Caco-2 (cell line): Measurements from ENCODE around the gene ZNF619. TPM values are rescaled to one million over a fixed set of nuclear protein-coding genes. Genes with fewer than 3 reads are reported as not detected.
"Not testable (repeated sequence)": the region's sequence is repeated elsewhere in the genome, so short reads cannot be mapped to it uniquely, and the experiment has no call there.

ENCODE experiments used
- BruUV-seq: library from RNA; stranded (reverse); fragments of 400-500 nt; replicated peaks from 2 replicates; lab custom pipeline; 2021; lab: Mats Ljungman, UMichigan
- CTCF ChIA-PET: fragments of 300-600 bp; sonication (Branson Sonifier 250); formaldehyde crosslinking; loops from one replicate; lab custom pipeline; 2022; ENCODE audit warnings: antibody characterized with exemption; lab: Charles Lee
- POLR2A ChIA-PET: fragments of 300-600 bp; sonication (Branson Sonifier 250); formaldehyde crosslinking; loops from one replicate; lab custom pipeline; 2022; ENCODE audit warnings: antibody characterized with exemption; lab: Charles Lee
- DNase-seq, 2 experiments: peaks; one replicate each; pipeline versions ENCODE4 v3.0.0 to v3.0.0-alpha.2; 2020 to 2022
- H3K27me3 ChIP-seq: replicated peaks from 2 replicates; pipeline ENCODE4 v1.6.0; 2011; ENCODE audit warnings: low read length; ENCODE audit not compliant: control insufficient read depth, insufficient read depth
- H3K36me3 ChIP-seq: 2 replicates; pipeline ENCODE4 v1.5.1; 2011; ENCODE audit warnings: low read length; ENCODE audit not compliant: control insufficient read depth, insufficient read depth
- H3K4me1 ChIP-seq: fragments of 250-450 bp; sonication (Bioruptor Pico); 2 replicates; pipeline ENCODE4 v1.5.1; 2020; ENCODE audit warnings: mild to moderate bottlenecking
- H3K4me3 ChIP-seq: 2 replicates; pipeline ENCODE4 v1.5.1; 2011; ENCODE audit warnings: low read depth, mild to moderate bottlenecking, control low read depth, low read length
- H3K9me3 ChIP-seq: fragments of 250-450 bp; sonication (Bioruptor Pico); 2 replicates; pipeline ENCODE4 v1.5.1; 2020; ENCODE audit warnings: mild to moderate bottlenecking, moderate library complexity
- H3K27ac Mint-ChIP-seq: one replicate; pipeline ENCODE4 v1.8.0; 2022; ENCODE audit warnings: mixed read lengths; ENCODE audit not compliant: unreplicated experiment
- H3K27me3 Mint-ChIP-seq: one replicate; pipeline ENCODE4 v1.8.0; 2022; ENCODE audit warnings: mixed read lengths; ENCODE audit not compliant: insufficient read depth, unreplicated experiment
- H3K36me3 Mint-ChIP-seq: one replicate; pipeline ENCODE4 v1.8.0; 2022; ENCODE audit warnings: mild to moderate bottlenecking, mixed read lengths; ENCODE audit not compliant: insufficient read depth, unreplicated experiment
- H3K4me1 Mint-ChIP-seq: one replicate; pipeline ENCODE4 v1.8.0; 2022; ENCODE audit warnings: low read depth, mixed read lengths; ENCODE audit not compliant: unreplicated experiment
- H3K4me3 Mint-ChIP-seq: one replicate; pipeline ENCODE4 v1.8.0; 2022; ENCODE audit warnings: mild to moderate bottlenecking, moderate library complexity, mixed read lengths; ENCODE audit not compliant: unreplicated experiment
- H3K9me3 Mint-ChIP-seq: one replicate; pipeline ENCODE4 v1.8.0; 2022; ENCODE audit warnings: mixed read lengths; ENCODE audit not compliant: unreplicated experiment
- intact Hi-C: fragments of 100-400 bp; cut with micrococcal nuclease; formaldehyde crosslinking; loops from one replicate; pipeline ENCODE4 v1.10.0; 2022; ENCODE audit not compliant: unreplicated experiment
- total RNA-seq: library from RNA; stranded (reverse); gene quantifications from 2 replicates; pipeline ENCODE4 v1.2.3, GENCODE V29; 2022
- TF ChIP-seq, protein P1 (sequence below), 2 experiments: fragments of 200-600 bp in 1 of 2; IDR thresholded peaks; 1 replicate in 1 of 2; 2 replicates in 1 of 2; pipeline versions ENCODE4 v1.5.1 to v1.8.0; 2011 to 2022; ENCODE audit warnings: antibody characterized with exemption in 1 of 2, control low read depth in 1 of 2, inconsistent platforms in 1 of 2, low read depth in 1 of 2, low read length in 1 of 2, mild to moderate bottlenecking in 1 of 2, moderate library complexity in 1 of 2; ENCODE audit not compliant: insufficient read depth in 1 of 2, severe bottlenecking in 1 of 2, unreplicated experiment in 1 of 2

The ZNF619 gene
- total RNA-seq, 1 experiment from 2014 or later = 6.8 TPM

DNA sequence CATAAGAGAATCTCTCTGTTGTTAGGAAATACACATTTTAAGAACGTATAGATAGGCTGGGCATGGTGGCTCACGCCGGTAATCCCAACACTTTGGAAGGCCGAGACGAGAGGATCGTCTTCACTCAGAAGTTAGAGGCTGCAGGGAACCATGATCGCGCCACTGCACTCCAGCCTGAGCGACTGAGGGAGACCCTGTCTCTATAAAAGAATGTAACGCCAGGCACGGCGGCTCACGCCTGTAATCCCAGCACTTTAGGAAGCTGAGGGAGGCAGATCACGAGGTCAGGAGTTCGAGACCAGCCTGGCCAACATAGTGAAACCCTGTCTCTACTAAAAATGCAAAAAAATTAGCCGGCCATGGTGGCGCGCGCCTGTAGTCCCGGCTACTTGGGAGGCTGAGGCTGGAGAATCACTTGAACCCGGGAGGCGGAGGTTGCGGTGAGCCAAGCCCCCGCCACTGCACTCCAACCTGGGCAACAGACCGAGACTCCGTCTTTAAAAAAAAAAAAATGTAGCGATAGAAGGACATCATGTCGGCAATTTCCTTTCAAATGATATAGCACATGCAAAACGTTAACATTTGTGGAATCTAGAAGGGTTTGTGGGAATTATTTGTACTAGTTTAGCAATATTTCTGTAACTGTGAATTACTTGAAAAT is 20.5 kb upstream of the ZNF619 start:
- CTCF ChIA-PET = no interaction called here
- Mint-ChIP-seq H3K36me3 (peaks cover 48% of the 10 kb centered on the region), H3K27ac (peak overlapping the region; percentile 89), H3K4me1 (peaks cover 13% of the 10 kb centered on the region), H3K9me3 (no peaks in the 10 kb centered on the region), H3K4me3 (peak overlapping the region; percentile 81), H3K27me3 (no peaks in the 10 kb centered on the region)
- POLR2A ChIA-PET = interaction anchor here (0.6 to 1.4 kb wide), 7 partner anchors 9 to 1674 kb away, joined by 3 to 17 read pairs (median 5); partner anchors contain the start of genes ZNF619, ZNF620 and ZNF621
- Histone ChIP-seq H3K4me3 (peak overlapping the region; percentile 70), H3K4me1 (peaks cover 8% of the 10 kb centered on the region), H3K9me3 (no peaks in the 10 kb centered on the region), H3K27me3 (no peaks in the 10 kb centered on the region), H3K36me3 (no peaks in the 10 kb centered on the region; the same call in 1 of the 2 replicates)
- intact Hi-C loops = no loop called here
- TSS peak; percentile 91 for BruUV-seq
- no peak for DNase-seq
- TF ChIP-seq, protein P1, sequence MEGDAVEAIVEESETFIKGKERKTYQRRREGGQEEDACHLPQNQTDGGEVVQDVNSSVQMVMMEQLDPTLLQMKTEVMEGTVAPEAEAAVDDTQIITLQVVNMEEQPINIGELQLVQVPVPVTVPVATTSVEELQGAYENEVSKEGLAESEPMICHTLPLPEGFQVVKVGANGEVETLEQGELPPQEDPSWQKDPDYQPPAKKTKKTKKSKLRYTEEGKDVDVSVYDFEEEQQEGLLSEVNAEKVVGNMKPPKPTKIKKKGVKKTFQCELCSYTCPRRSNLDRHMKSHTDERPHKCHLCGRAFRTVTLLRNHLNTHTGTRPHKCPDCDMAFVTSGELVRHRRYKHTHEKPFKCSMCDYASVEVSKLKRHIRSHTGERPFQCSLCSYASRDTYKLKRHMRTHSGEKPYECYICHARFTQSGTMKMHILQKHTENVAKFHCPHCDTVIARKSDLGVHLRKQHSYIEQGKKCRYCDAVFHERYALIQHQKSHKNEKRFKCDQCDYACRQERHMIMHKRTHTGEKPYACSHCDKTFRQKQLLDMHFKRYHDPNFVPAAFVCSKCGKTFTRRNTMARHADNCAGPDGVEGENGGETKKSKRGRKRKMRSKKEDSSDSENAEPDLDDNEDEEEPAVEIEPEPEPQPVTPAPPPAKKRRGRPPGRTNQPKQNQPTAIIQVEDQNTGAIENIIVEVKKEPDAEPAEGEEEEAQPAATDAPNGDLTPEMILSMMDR (IDR thresholded peaks at IDR 0.05; ENCODE audit: insufficient read depth in 1 of 2, low read depth in 1 of 2, low read length in 1 of 2, severe bottlenecking in 1 of 2, unreplicated experiment in 1 of 2) = no peak

DNA sequence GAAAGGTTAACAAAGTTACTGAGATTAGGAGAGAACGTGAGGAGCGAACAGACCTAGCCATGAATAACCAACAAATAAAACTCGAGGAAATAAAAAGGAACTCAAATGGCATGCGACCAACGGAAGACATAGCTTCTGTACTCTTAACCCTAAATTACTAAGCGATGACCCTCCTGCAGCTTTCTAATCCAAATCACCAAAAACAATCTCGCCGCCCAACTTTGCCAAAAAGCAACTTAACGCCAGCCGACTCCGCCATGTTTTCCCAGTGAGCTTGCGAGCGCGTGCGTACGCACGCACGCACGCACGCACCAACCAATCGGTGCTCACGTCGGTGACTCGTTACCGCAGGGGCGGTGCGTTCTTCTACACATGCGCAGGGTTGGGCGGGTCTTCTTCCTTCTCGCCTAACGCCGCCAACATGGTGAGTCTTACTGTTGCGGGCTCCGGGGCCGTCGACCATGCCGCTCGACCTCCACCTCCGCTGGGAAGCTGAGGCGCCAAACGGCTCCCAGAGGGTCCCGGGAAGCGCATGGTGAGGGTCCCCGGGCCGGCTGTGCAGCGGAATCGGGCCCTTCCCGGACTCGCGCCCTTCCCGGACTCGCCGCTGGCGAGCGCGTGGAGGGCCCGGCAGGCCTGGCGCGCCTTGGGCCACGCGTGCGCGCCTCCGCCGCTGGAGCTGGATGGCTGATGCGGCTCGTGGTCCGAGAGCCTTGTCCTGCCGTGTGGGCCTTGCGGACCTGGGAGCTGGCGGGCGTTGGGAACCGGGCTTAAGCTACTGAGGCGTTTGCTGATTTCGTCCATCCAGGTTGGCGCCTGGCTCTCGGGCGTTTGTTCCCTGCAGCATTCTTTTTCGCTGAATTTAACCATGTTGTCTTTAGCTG is 19.7 kb upstream of the ZNF619 start, which contains the start of gene RPL14:
Gene RPL14 (plus strand): TSS at position 400 of the 884 bp plus-strand sequence. CDS start 133 bp downstream, at position 533.
- peaks cover 8% of the 10 kb centered on the region for H3K4me1 ChIP-seq
- H3K9me3 ChIP-seq = no peaks in the 10 kb centered on the region
- peak within 1 kb of the TSS; percentile 70 for H3K4me3 ChIP-seq
- Mint-ChIP-seq H3K9me3 (no peaks in the 10 kb centered on the region), H3K36me3 (peaks cover 56% of the 10 kb centered on the region), H3K27ac (peak within 1 kb of the TSS; percentile 89), H3K27me3 (no peaks in the 10 kb centered on the region), H3K4me3 (peak within 1 kb of the TSS; percentile 81), H3K4me1 (peaks cover 10% of the 10 kb centered on the region)
- TF ChIP-seq, protein P1 (IDR thresholded peaks at IDR 0.05; ENCODE audit: insufficient read depth in 1 of 2, low read depth in 1 of 2, low read length in 1 of 2, severe bottlenecking in 1 of 2, unreplicated experiment in 1 of 2) = no peak
- H3K27me3 ChIP-seq = no peaks in the 10 kb centered on the region
- ChIA-PET CTCF (interaction anchor here (0.5 to 0.6 kb wide), 2 partner anchors 148 to 742 kb away, joined by 4 to 5 read pairs; partner anchors contain the start of genes CTNNB1 and EIF1B), POLR2A (interaction anchor here (0.6 to 1.4 kb wide), 7 partner anchors 8 to 1673 kb away, joined by 3 to 17 read pairs (median 5); partner anchors contain the start of genes ZNF619, ZNF620 and ZNF621)
- DNase-seq = peak; percentile 93 to 94
- no peaks in the 10 kb centered on the region for H3K36me3 ChIP-seq
- intact Hi-C loops = loop anchor here (1.0 kb wide), 1 partner anchor 130 kb away; no protein-coding TSS in a partner anchor
- BruUV-seq = no TSS peak

DNA sequence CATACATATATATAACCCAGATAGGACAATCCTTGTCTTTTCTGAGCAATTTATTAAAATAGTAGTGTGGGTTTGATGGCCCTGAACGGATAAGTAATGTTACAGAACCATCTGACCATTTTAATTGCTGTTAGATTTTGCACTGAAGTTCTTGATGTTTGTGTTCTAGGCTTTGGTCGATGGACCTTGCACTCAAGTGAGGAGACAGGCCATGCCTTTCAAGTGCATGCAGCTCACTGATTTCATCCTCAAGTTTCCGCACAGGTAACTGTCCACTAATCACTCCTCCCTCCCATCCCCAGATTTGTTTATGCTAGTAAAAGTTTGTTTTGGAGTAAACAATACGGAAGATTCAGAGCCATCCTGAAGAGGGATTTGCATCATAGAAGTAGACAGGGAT is 18.4 kb upstream of the ZNF619 start:
- ChIA-PET CTCF (no interaction called here), POLR2A (no interaction called here)
- intact Hi-C loops = no loop called here
- BruUV-seq = no TSS peak
- Histone ChIP-seq H3K27me3 (no peaks in the 10 kb centered on the region), H3K36me3 (no peaks in the 10 kb centered on the region), H3K4me1 (peaks cover 8% of the 10 kb centered on the region), H3K4me3 (peak overlapping the region; percentile 70), H3K9me3 (no peaks in the 10 kb centered on the region)
- no peak overlapping the region for H3K27ac Mint-ChIP-seq
- peaks cover 69% of the 10 kb centered on the region for H3K36me3 Mint-ChIP-seq
- H3K27me3 Mint-ChIP-seq = no peaks in the 10 kb centered on the region
- H3K4me1 Mint-ChIP-seq = peaks cover 3% of the 10 kb centered on the region
- peak overlapping the region; percentile 81 for H3K4me3 Mint-ChIP-seq
- no peak for DNase-seq
- TF ChIP-seq, protein P1 (IDR thresholded peaks at IDR 0.05; ENCODE audit: insufficient read depth in 1 of 2, low read depth in 1 of 2, low read length in 1 of 2, severe bottlenecking in 1 of 2, unreplicated experiment in 1 of 2) = no peak
- H3K9me3 Mint-ChIP-seq = no peaks in the 10 kb centered on the region

DNA sequence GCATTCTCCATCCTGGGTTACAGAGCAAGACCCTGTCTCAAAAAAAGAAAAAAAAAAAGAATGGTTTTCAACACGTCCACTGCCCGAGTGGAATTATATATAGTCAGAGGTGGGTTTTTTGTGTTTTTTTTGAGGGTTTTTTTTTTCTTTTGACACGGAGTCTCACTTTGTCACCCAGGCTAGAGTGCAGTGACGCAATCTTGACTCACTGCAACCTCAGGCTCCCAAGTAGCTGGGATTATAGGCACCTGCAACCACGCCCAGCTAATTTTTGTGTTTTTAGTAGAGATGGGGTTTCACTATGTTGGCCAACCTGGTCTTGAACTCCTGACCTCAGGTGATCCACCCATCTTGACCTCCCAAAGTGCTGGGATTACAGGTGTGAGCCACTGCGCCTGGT is 16.4 kb upstream of the ZNF619 start:
- intact Hi-C loops, H3K9me3 Mint-ChIP-seq, H3K27me3 Mint-ChIP-seq, H3K27ac Mint-ChIP-seq, CTCF ChIA-PET, H3K4me1 Mint-ChIP-seq, H3K4me1 ChIP-seq, DNase-seq, BruUV-seq, H3K36me3 ChIP-seq, H3K27me3 ChIP-seq, H3K4me3 ChIP-seq, H3K4me3 Mint-ChIP-seq, H3K9me3 ChIP-seq: not testable (repeated sequence)
- POLR2A ChIA-PET = interaction anchor here (0.7 kb wide), 1 partner anchor 1709 kb away, joined by 3 read pairs; no protein-coding TSS in a partner anchor
- peaks cover 87% of the 10 kb centered on the region for H3K36me3 Mint-ChIP-seq
